DOHH2 (cell line): Measurements from ENCODE around the gene CCDC39.

Experiments used
- H3F3A ChIP-seq: fragments of 200-600 bp; sonication (generic), shearing (Covaris generic); 2 replicates; pipeline ENCODE4 v1.6.0; 2016; ENCODE audit warnings: antibody characterized with exemption, mild to moderate bottlenecking; ENCODE audit not compliant: control insufficient read depth, insufficient read depth
- H3K27ac ChIP-seq: fragments of 200-600 bp; sonication (generic); 2 replicates; pipeline ENCODE4 v1.5.1; 2014; ENCODE audit warnings: low read depth, mild to moderate bottlenecking, low read length, moderate library complexity
- H3K27me3 ChIP-seq: fragments of 200-600 bp; sonication (generic); 2 replicates; pipeline ENCODE4 v1.6.1; 2014; ENCODE audit warnings: mild to moderate bottlenecking, low read length, mixed read lengths; ENCODE audit not compliant: control insufficient read depth
- H3K36me3 ChIP-seq: fragments of 200-600 bp; sonication (generic); 2 replicates; pipeline ENCODE4 v1.6.1; 2014; ENCODE audit warnings: mild to moderate bottlenecking, low read length, moderate library complexity, mixed read lengths; ENCODE audit not compliant: control insufficient read depth
- H3K4me1 ChIP-seq: fragments of 200-600 bp; sonication (generic); 2 replicates; pipeline ENCODE4 v1.6.1; 2014; ENCODE audit warnings: mild to moderate bottlenecking, low read length, mixed read lengths; ENCODE audit not compliant: control insufficient read depth
- H3K4me2 ChIP-seq: fragments of 200-600 bp; sonication (generic); 2 replicates; pipeline ENCODE4 v1.6.0; 2014; ENCODE audit warnings: mild to moderate bottlenecking, low read length, moderate library complexity
- H3K4me3 ChIP-seq: fragments of 200-600 bp; sonication (generic); 2 replicates; pipeline ENCODE4 v1.5.1; 2014; ENCODE audit warnings: mild to moderate bottlenecking, low read length, mixed read lengths
- H3K79me2 ChIP-seq: fragments of 200-600 bp; sonication (generic); 2 replicates; pipeline ENCODE4 v1.6.1; 2014; ENCODE audit warnings: mild to moderate bottlenecking, low read length, mixed read lengths; ENCODE audit not compliant: control insufficient read depth
- H3K9me2 ChIP-seq: fragments of 200-600 bp; sonication (generic); replicated peaks from 2 replicates; pipeline ENCODE4 v1.6.1; 2014; ENCODE audit warnings: mild to moderate bottlenecking, low read length, mixed read lengths; ENCODE audit not compliant: control insufficient read depth
- H3K9me3 ChIP-seq: fragments of 200-600 bp; sonication (generic); 2 replicates; pipeline ENCODE4 v1.6.1; 2014; ENCODE audit warnings: antibody characterized with exemption, low read length, mixed read lengths; ENCODE audit not compliant: control insufficient read depth, insufficient read depth
- H4K20me1 ChIP-seq: fragments of 200-600 bp; sonication (generic); 2 replicates; pipeline ENCODE4 v1.6.0; 2014; ENCODE audit warnings: low read depth, mild to moderate bottlenecking, antibody characterized with exemption, low read length, moderate library complexity; ENCODE audit not compliant: control insufficient read depth, insufficient read depth
- CTCF ChIP-seq: fragments of 200-600 bp; sonication (generic); IDR thresholded peaks from one replicate; pipeline ENCODE4 v1.5.1; 2014; ENCODE audit warnings: antibody characterized with exemption, mild to moderate bottlenecking, low read depth, low read length; ENCODE audit not compliant: poor library complexity, severe bottlenecking
- EZH2phosphoT487 ChIP-seq: fragments of 200-600 bp; sonication (generic); IDR thresholded peaks from 2 replicates; pipeline ENCODE4 v1.6.1; 2017; ENCODE audit warnings: borderline replicate concordance, mild to moderate bottlenecking, antibody characterized with exemption, low read length, moderate library complexity, mixed read lengths

The CCDC39 gene

DNA sequence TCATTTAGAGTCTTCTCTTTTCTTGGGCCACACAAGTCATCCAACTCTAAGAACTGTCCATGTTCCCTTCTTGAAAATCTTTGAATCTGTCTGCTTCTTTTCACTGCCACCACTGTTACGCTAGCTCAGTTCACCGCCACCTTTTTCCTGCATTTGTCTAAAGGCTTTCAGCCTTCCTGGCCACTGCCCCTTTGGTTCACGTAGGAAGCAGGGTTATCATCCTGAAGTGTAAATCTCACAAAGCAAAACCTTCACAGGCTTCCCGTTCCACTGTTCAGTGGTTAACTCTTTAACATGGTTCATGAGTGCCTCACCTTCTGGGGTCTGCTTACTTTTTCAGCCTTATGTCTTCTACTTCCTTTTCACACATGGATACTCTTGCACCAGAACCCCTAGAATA, 26.3 kb upstream of the CCDC39 start:
- H3K79me2 ChIP-seq, result no peaks in the 10 kb centered on the region
- H3K9me2 ChIP-seq, result no peaks in the 10 kb centered on the region
- H3K27ac ChIP-seq, result no peak overlapping the region
- TF ChIP-seq EZH2phosphoT487 (no peak), CTCF (no peak)
- no peak overlapping the region for H3K4me3 ChIP-seq
- H4K20me1 ChIP-seq, result no peaks in the 10 kb centered on the region
- no peaks in the 10 kb centered on the region for H3F3A ChIP-seq
- no peak overlapping the region for H3K4me2 ChIP-seq
- no peaks in the 10 kb centered on the region for H3K9me3 ChIP-seq
- no peaks in the 10 kb centered on the region for H3K4me1 ChIP-seq
- peaks cover 7% of the 10 kb centered on the region; the same call in 1 of the 2 replicates for H3K27me3 ChIP-seq
- H3K36me3 ChIP-seq, result no peaks in the 10 kb centered on the region

DNA sequence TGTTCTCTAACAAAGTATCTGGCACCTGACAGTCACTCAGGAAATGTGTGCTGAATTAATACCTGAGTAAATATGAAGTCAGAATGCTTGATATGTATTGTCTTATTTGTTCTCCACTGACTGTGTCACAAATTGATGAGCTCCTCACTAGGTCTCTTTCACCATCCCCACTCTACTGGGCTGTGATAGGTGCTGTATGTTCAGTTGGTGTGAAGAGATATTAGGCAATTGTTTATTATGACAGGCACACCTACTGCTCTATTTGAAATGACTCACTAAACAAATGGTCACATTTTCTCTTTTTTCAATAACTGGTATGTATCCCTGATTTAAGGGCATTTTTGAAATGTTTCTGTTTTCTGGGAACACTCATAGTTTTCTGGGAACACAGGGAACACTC, 25.2 kb upstream of the CCDC39 start:
- Histone ChIP-seq H3K36me3 (no peaks in the 10 kb centered on the region), H3K4me2 (no peak overlapping the region), H3K9me3 (no peaks in the 10 kb centered on the region), H3K9me2 (no peaks in the 10 kb centered on the region), H4K20me1 (no peaks in the 10 kb centered on the region), H3K27ac (no peak overlapping the region), H3F3A (no peaks in the 10 kb centered on the region), H3K27me3 (peaks cover 16% of the 10 kb centered on the region), H3K4me3 (no peak overlapping the region), H3K79me2 (no peaks in the 10 kb centered on the region), H3K4me1 (no peaks in the 10 kb centered on the region)
- TF ChIP-seq EZH2phosphoT487, result no peak
- no peak for TF ChIP-seq CTCF

GRCh38 chr3:180700941-180701340, 21.7 kb upstream of the CCDC39 start:
- no peak overlapping the region for H3K4me3 ChIP-seq
- no peaks in the 10 kb centered on the region for H3K9me2 ChIP-seq
- no peaks in the 10 kb centered on the region for H4K20me1 ChIP-seq
- no peaks in the 10 kb centered on the region for H3K79me2 ChIP-seq
- no peaks in the 10 kb centered on the region for H3K4me1 ChIP-seq
- no peaks in the 10 kb centered on the region for H3K9me3 ChIP-seq
- H3K27me3 ChIP-seq, result peaks cover 23% of the 10 kb centered on the region
- H3K4me2 ChIP-seq, result no peak overlapping the region
- H3K36me3 ChIP-seq, result no peaks in the 10 kb centered on the region
- no peaks in the 10 kb centered on the region for H3F3A ChIP-seq
- H3K27ac ChIP-seq, result no peak overlapping the region
- TF ChIP-seq CTCF, result no peak
- no peak for TF ChIP-seq EZH2phosphoT487

- no peaks in the 10 kb centered on the region for H3K79me2 ChIP-seq
- H3K9me2 ChIP-seq, result no peaks in the 10 kb centered on the region
- TF ChIP-seq EZH2phosphoT487 (no peak), CTCF (no peak)
- H4K20me1 ChIP-seq, result no peaks in the 10 kb centered on the region
- H3K9me3 ChIP-seq, result no peaks in the 10 kb centered on the region
- H3K4me3 ChIP-seq, result no peak overlapping the region
- H3F3A ChIP-seq, result no peaks in the 10 kb centered on the region
- no peak overlapping the region for H3K27ac ChIP-seq
- H3K4me1 ChIP-seq, result no peaks in the 10 kb centered on the region
- no peak overlapping the region for H3K4me2 ChIP-seq
- H3K36me3 ChIP-seq, result no peaks in the 10 kb centered on the region
- H3K27me3 ChIP-seq, result peaks cover 23% of the 10 kb centered on the region
Measured at GRCh38 chr3:180698760-180699270, 19.5 kb upstream of the CCDC39 start.
